Activated CD4-positive, alpha-beta T cell treated with anti-CD3 and anti-CD28 coated beads, Interleukin-2, amount 50 U/mL, for 4 hours (primary cell): ENCODE results near the gene TPST2.
A peak's percentile ranks its signal among the peaks of the same experiment; 100 is the strongest.

Experiments used
- DNase-seq, 2 experiments: peaks; one replicate each; pipeline ENCODE4 v3.0.0-alpha.2; 2020

Gene TPST2

GRCh38 chr22:26579331-26579886, 10.5 kb downstream of the TPST2 start:
- peak; percentile 31 to 39 for DNase-seq

- DNase-seq = no peak
Observed at GRCh38 chr22:26577081-26577480, 12.9 kb downstream of the TPST2 start.

DNA sequence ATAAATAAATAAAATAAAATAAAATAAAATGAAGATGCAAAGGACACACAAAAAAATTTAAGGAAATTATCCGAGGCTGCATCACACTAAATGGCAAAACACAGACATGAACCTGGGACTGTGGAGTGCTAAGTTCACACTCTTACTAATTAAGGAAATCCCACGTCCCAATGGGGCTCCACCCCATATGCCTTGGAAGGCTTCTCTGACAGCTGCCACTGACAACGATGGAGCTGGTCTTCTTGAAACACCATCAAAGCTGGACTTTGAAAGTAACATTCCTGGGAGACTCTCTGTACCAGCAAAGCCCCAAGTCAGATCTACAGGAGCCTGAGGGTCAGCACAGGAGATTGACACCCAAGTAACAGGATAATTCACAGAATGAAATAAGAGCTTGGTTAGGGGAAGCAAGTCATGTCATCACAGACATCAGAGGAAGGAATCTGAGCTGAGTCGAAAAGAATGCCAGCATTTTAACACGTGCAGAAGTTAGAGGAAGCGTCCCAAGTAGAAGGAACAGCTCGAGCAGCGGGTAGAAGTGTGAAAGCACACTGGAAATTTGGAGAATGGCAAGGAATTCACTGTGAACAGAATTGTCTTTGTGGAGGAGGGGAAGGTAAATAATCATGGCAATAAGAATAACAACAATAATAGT, 13.8 kb downstream of the TPST2 start:
- no peak for DNase-seq

- no peak for DNase-seq
Observed at GRCh38 chr22:26574001-26574723, 15.8 kb downstream of the TPST2 start.

DNA sequence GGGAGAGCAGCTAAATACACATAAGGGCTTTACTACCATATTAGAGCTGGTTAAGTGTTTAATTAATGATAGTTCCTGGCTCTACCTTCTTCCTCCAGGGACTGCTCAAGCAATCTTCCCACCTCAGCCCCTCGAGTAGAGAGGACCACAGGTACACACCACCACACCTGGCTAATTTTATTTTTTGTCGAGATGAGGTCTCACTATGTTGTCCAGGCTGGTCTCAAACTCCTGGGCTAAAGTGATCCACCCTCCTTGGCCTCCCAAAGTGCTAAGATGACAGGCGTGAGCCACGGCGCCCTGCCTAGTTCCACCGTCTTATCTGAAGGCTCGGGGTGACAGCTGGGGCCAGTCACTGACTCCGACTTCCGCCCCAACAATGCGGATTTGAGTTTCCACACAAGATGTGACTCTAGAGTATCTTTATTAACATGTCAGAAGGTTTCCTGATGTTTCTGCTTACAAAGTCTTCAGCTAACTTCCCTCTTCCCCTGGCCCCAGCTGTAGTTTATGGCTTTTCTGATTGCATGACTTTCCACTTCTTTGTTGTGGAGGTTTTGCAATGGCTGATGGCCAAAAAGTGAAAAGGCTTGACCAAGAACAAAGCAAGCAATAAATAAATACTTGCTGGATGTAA, 16.8 kb downstream of the TPST2 start:
- DNase-seq = no peak

GRCh38 chr22:26570864-26571525, 18.9 kb downstream of the TPST2 start:
- DNase-seq = no peak

DNA sequence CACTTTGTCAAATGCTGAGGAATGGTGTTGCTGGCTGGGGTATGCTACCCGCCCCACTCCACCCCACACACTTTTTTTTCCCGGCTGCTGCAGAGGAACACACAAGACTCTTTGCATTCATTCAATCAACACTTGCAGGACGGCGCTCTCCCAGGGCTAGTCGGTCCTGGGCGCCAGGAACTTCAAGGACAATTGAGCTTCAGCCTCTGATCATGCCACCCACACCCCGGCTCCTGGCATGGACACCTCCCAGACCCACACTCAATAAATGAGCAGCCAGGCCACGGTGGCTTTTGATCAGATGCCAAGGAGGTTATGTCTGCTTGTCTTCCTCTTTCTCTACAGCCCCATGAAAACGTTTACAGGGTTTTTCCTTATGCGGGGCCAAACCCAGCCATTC, 19.8 kb downstream of the TPST2 start:
- DNase-seq = no peak

- no peak for DNase-seq
Observed at GRCh38 chr22:26568207-26568706, 21.7 kb downstream of the TPST2 start.

DNA sequence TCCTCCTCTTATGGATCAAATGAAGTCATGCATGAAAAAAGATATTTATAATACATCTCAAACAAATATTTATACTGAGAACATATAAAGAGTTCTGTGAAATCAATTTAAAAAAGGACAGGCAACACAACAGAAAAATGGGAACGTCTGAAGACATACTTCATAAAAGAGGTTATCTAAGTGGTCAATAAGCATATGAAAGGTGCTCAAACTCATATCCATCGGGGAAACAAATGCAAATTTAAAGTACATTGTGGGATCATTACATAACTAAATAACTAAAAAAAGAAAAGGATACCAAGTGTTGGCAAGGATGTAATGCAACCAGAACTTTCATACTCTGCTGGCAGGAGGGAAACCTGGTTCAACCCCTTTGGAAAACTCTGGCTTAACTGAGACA, 22.3 kb downstream of the TPST2 start:
- DNase-seq = no peak

DNA sequence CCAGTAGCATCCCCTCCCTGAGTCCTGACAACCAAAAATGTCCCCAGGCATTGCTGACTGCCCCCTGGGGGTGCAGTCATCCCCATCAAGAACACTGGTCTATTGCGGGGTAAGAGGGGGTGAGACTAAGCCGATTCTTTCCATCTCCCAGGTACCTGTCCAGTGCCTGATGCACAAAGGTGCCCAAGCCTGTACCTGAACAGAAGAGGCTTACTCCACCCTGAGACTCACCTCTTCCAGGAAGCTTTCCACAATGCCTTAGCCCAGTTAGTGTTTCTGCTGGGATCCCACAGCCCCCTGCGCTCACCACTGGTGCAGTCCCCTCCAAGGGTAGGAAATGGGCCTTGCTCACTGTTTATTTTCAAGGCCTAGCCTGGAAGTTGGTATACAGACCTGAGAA, 22.9 kb downstream of the TPST2 start:
- DNase-seq = no peak

GRCh38 chr22:26565889-26566288, 24.0 kb downstream of the TPST2 start:
- no peak for DNase-seq

DNA sequence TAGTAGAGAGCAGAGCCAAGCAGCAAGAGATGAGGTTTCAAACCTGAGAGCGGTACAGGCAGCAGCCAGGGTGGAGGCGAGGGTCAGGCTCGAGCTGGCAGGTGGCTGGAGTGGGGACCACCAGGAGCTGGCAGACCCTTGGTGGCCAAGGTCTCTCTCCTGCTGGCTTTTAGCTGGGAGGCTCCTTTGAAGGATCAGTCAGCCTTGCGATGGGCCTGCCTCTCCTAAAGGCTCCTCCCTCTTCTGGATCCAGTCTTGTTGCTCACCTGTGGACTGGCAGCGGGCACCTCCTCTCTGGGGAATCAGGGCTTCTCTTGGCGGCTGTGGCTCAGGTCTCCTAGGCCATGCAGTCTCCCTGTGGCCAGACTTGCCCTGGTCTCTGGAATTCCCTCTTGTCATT, 24.8 kb downstream of the TPST2 start:
- no peak for DNase-seq

GRCh38 chr22:26564672-26565071, 25.3 kb downstream of the TPST2 start:
- DNase-seq = no peak

- no peak for DNase-seq
Observed at GRCh38 chr22:26564181-26564580, 25.8 kb downstream of the TPST2 start.

DNA sequence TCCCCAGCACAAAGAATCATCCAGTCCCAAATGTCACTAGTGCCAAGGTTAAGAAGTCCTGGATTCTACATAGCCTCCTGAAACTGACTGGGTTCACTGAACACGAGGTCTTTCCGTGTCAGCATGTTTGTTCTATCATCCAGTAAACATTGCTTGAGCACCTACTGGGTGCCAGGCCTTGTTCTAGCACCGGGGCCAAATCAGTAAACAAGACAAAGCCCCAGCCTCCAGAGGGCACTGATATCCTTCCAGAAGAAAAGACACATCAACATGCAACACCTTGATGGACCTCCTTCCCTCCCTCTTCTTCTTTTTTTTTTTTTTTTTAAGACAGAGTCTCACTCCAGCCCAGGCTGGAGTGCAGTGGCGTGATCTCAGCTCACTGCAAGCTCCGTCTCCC, 26.9 kb downstream of the TPST2 start:
- DNase-seq = no peak

- DNase-seq = no peak
Observed at GRCh38 chr22:26561756-26562417, 28.0 kb downstream of the TPST2 start.

- no peak for DNase-seq
Observed at GRCh38 chr22:26559961-26560575, 29.9 kb downstream of the TPST2 start.

DNA sequence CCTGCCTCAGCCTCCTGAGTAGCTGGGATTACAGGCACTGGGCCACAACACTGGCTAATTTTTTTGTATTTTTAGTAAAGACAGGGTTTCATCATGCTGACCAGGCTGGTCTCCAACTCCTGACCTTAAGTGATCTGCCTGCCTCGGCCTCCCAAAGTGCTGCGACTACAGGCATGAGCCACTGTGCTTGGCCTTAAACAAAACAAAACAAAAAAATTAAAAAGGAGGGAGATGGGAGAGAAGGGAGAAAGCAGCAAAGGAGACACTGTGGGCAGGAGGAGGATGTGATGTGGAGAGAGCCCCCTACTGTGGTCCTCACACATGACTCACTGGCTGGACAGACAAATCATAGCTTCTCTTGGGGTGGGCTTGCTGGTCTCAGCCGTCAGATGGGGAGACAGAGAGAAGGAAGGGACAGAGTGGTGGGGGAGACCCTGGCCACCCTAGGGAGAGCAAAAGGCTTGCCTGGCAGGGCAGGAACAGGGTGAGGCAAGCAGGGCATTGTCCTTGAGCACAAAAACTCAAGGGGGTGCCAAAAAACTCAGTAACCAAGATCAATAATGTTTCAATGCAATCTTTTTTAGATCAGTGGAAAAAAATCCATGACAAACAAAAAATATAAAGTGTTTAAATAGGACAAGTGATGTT, 31.6 kb downstream of the TPST2 start:
- DNase-seq = no peak

DNA sequence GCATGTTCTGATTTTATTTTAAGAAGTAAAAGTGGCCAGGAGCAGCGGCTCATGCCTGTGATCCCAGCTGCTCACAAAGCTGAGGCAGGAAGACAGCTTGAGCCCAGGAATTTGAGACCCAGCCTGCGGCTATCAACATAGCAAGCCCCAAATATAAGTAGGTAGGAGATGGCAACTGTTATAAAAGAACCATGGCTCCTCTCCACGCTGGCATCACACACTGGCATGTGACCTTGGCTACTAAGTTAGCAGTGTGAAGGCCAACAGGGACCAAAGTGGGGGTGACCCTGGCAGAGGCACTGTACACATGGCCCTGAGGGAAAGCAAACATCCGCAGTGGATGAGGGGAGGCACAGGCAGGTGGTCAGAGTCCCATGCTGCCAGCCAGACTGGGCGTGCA, 33.0 kb downstream of the TPST2 start:
- DNase-seq = no peak

DNA sequence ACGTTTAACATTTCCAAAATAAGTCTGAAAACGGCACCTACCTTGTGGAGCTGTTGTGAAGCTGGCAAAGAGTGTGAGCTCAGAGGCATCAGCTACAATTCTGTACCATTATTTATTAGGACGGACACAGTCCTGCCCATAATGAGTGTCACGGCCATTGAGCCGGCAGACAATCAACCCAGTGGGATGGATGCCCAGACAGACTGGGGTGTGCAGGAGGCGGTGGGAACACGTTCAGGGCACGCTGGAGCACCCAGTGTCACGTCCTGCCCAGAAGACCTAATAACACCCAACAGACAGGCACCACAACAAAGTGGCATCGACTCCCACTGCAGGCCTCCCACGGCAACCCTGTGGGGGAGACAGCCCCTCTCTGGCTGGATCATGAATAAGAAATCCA, 34.5 kb downstream of the TPST2 start:
- no peak for DNase-seq

DNA sequence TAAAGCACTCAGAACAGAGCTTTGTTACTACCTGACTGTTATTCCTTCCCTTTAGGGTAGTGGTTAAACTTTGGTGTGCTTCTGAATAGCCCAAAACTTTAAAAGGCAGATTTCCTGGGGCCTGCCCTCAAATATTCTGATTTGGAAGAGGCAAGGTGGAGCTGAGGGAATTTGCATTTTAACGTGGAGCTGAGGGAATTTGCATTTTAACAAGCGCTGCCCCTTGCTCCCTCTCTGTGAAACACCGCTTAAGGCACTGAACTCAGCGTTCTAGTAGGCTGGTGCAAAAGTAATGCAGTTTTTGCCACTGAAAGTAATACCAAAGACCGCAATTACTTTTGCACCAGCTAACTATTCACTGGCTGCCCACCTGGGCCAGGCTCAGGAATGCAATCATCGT, 35.0 kb downstream of the TPST2 start:
- DNase-seq = no peak
